Fibroblast of villous mesenchyme (primary cell): ENCODE results near the gene SYPL1. TPM values are rescaled to one million over a fixed set of nuclear protein-coding genes. Genes with fewer than 3 reads are reported as not detected.
A peak's percentile ranks its signal among the peaks of the same experiment; 100 is the strongest.

Experiments used
- DNase-seq: peaks from one replicate; pipeline ENCODE4 v3.0.0-alpha.2; 2010; ENCODE audit warnings: low read depth
- H3K4me3 ChIP-seq: 2 replicates; pipeline ENCODE4 v1.5.1; 2011; ENCODE audit warnings: low read depth, mild to moderate bottlenecking, low read length
- CTCF ChIP-seq: IDR thresholded peaks from 2 replicates; pipeline ENCODE4 v1.5.1; 2012; ENCODE audit warnings: low read depth, mild to moderate bottlenecking, low read length; ENCODE audit not compliant: insufficient read depth
- total RNA-seq: library from RNA; depleted of rRNA; stranded (reverse); fragments of >200 nt; gene quantifications from 2 replicates; pipeline ENCODE4 v1.2.3, GENCODE V29; 2012

SYPL1 gene
- total RNA-seq, 1 donor: 55.3 TPM

DNA sequence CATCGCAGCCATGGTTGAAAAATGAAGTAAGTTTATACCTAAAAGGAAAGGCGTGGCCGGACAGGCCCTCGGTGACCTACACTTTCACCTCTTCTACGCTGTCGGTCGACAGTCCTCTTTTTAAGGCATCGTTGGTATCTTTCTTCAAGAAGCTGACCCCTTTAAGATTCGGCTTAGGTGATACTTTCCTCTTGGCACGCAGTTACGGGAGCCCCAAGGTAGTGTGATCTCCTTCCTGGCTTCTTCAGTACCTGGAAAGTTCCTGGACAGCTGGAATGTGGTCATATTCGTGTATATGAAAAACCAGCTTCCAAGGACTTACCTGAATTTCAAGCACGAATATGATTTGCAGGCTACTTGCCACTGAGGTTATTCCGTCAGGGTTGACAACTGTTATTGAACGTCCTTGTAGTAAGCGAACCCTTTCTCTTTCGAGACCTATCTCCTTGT, 885 bp upstream of the SYPL1 start:
- H3K4me3 ChIP-seq: peak overlapping the region; percentile 47
- DNase-seq: no peak
- TF ChIP-seq CTCF: no peak

GRCh38 chr7:106111655-106112117, 426 bp downstream of the SYPL1 start:
- DNase-seq: peak; percentile 77
- peak overlapping the region; percentile 68 for H3K4me3 ChIP-seq
- no peak for TF ChIP-seq CTCF

- peak overlapping the region; percentile 68 for H3K4me3 ChIP-seq
- DNase-seq: no peak
- no peak for TF ChIP-seq CTCF
These were observed 1.0 kb downstream of the SYPL1 start for GRCh38 chr7:106110885-106111654.

- DNase-seq: no peak
- no peak for TF ChIP-seq CTCF
- H3K4me3 ChIP-seq: peak overlapping the region; percentile 68
These were observed 1.9 kb downstream of the SYPL1 start for GRCh38 chr7:106110238-106110560.

DNA sequence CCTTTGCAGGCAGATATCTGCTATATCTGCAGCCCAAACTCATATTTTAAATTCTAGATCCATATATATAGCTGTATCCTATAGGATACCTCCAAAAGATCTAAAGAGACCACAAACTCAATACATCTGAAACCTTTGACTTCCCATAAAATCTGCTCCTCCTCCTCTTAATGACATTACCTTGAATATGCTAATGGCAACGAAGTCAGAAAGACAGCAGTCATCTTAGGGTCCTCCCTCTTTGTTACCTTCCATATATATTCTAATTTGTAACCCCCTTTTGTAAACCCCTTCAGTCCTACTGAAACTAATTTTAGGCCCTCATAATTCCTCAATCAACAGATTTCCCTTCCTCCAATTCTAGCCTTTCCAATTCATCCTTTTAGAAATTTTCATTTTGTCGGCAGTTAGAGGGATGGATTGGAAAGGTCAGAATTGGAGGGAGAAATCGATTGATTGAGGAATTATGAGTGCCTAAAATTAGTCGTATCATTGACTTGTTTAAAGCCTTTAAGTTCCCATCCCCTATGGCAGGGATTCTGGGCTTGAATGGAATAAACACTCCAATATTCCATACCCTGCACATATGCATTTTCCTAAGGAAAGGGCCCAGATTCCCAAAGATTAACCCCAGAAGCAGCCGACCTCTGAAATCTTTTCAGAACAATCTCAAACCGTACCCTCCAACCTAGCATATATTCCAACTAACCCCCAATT, 2.4 kb downstream of the SYPL1 start:
- TF ChIP-seq CTCF: no peak
- no peak for DNase-seq
- H3K4me3 ChIP-seq: no peak overlapping the region

GRCh38 chr7:106108991-106109390, 3.1 kb downstream of the SYPL1 start:
- no peak for TF ChIP-seq CTCF
- peak; percentile 20 for DNase-seq
- no peak overlapping the region for H3K4me3 ChIP-seq
